Liver (tissue), 9 donors: ENCODE results near the gene RYR2. TPM values are rescaled to one million over a fixed set of nuclear protein-coding genes. Genes with fewer than 3 reads are reported as not detected.

Source experiments
- DNase-seq: peaks from one replicate; pipeline ENCODE4 v3.0.0-alpha.2; 2017; ENCODE audit warnings: low spot score
- H3K27ac ChIP-seq, 2 donors: one replicate each; pipeline ENCODE4 v1.7.0; 2013; ENCODE audit warnings: inconsistent platforms in 2 of 2, low read length in 2 of 2, control low read depth in 1 of 2, low read depth in 1 of 2, mild to moderate bottlenecking in 1 of 2
- H3K27me3 ChIP-seq, 4 donors: one replicate each; pipeline versions ENCODE4 v1.6.1 to v1.7.0; 2013; ENCODE audit warnings: low read length in 3 of 4, inconsistent platforms in 1 of 4, mild to moderate bottlenecking in 1 of 4, moderate library complexity in 1 of 4; ENCODE audit not compliant: control insufficient read depth in 4 of 4, insufficient read depth in 4 of 4
- H3K36me3 ChIP-seq, 4 donors: one replicate each; pipeline versions ENCODE4 v1.6.1 to v1.7.0; 2013; ENCODE audit warnings: low read length in 3 of 4, mild to moderate bottlenecking in 3 of 4, low read depth in 1 of 4, moderate library complexity in 1 of 4; ENCODE audit not compliant: control insufficient read depth in 4 of 4, insufficient read depth in 3 of 4
- H3K4me1 ChIP-seq, 4 donors: one replicate each; pipeline versions ENCODE4 v1.6.1 to v1.7.0; 2013; ENCODE audit warnings: low read length in 3 of 4, mild to moderate bottlenecking in 3 of 4, moderate library complexity in 1 of 4; ENCODE audit not compliant: control insufficient read depth in 4 of 4, insufficient read depth in 4 of 4
- H3K4me3 ChIP-seq, 3 donors: one replicate each; pipeline versions ENCODE4 v1.6.1 to v1.7.0; 2013; ENCODE audit warnings: low read length in 3 of 3, control low read depth in 1 of 3, low read depth in 1 of 3, mild to moderate bottlenecking in 1 of 3
- H3K9ac ChIP-seq, 2 donors: one replicate each; pipeline ENCODE4 v1.7.0; 2013; ENCODE audit warnings: low read length in 2 of 2, mild to moderate bottlenecking in 2 of 2, moderate library complexity in 2 of 2, control low read depth in 1 of 2, low read depth in 1 of 2
- H3K9me3 ChIP-seq, 4 donors: one replicate each; pipeline versions ENCODE4 v1.6.1 to v1.7.0; 2013; ENCODE audit warnings: low read length in 3 of 4; ENCODE audit not compliant: control insufficient read depth in 4 of 4
- FOXA1 ChIP-seq: IDR thresholded peaks from 2 replicates; pipeline ENCODE4 v1.6.1; 2016; ENCODE audit warnings: antibody characterized with exemption
- FOXA2 ChIP-seq: IDR thresholded peaks from 2 replicates; pipeline ENCODE4 v1.6.1; 2016; ENCODE audit warnings: antibody characterized with exemption
- GABPA ChIP-seq, 2 donors: IDR thresholded peaks in 1 of 2; conservative IDR thresholded peaks in 1 of 2; 2 replicates each; pipeline ENCODE4 v1.6.1; 2016; ENCODE audit warnings: antibody characterized with exemption in 2 of 2, mild to moderate bottlenecking in 1 of 2, moderate library complexity in 1 of 2
- HNF4G ChIP-seq: IDR thresholded peaks from 2 replicates; pipeline ENCODE4 v1.6.1; 2016; ENCODE audit warnings: antibody characterized with exemption
- JUND ChIP-seq, 2 donors: IDR thresholded peaks; 2 replicates each; pipeline ENCODE4 v1.6.1; 2016; ENCODE audit warnings: antibody characterized with exemption in 2 of 2
- NR2F2 ChIP-seq: IDR thresholded peaks from 2 replicates; pipeline ENCODE4 v1.6.1; 2016; ENCODE audit warnings: antibody characterized with exemption
- RAD21 ChIP-seq, 2 donors: IDR thresholded peaks; 2 replicates each; pipeline ENCODE4 v1.6.1; 2016; ENCODE audit warnings: antibody characterized with exemption in 2 of 2, mild to moderate bottlenecking in 2 of 2
- RXRA ChIP-seq, 2 donors: IDR thresholded peaks; 2 replicates each; pipeline ENCODE4 v1.6.1; 2017 to 2018; ENCODE audit warnings: antibody characterized with exemption in 2 of 2, mild to moderate bottlenecking in 1 of 2
- SP1 ChIP-seq: IDR thresholded peaks from 2 replicates; pipeline ENCODE4 v1.6.1; 2018; ENCODE audit warnings: antibody characterized with exemption, mild to moderate bottlenecking
- TAF1 ChIP-seq: conservative IDR thresholded peaks from 2 replicates; pipeline ENCODE4 v1.6.1; 2016; ENCODE audit warnings: antibody characterized with exemption, mild to moderate bottlenecking
- YY1 ChIP-seq: IDR thresholded peaks from 2 replicates; pipeline ENCODE4 v1.6.1; 2016; ENCODE audit warnings: antibody characterized with exemption, mild to moderate bottlenecking
- WGBS: extraction: QIAGEN DNeasy Blood & Tissue Kit; methylation state at CpG from one replicate; pipeline ENCODE4 v1.1.7; 2013; 5-methylcytosine and 5-hydroxymethylcytosine counted together
- polyA plus RNA-seq, 2 donors: library from polyadenylated mRNA; stranded (reverse) in 1 of 2; unstranded in 1 of 2; fragments of 200-250 nt in 1 of 2; fragments of >200 nt in 1 of 2; fragmentation: Nextera tagmentation in 1 of 2; extraction: Ambion mirVana in 1 of 2; gene quantifications; one replicate each; pipeline versions ENCODE4 v1.2.1 to v1.2.3, GENCODE V29; 2013 to 2015
- total RNA-seq, 2 donors: library from RNA; depleted of rRNA; stranded (reverse); fragments of >200 nt; gene quantifications; one replicate each; pipeline ENCODE4 v1.2.3, GENCODE V29; 2014
- TF ChIP-seq, protein P1 (sequence below): IDR thresholded peaks from 2 replicates; pipeline ENCODE4 v1.6.1; 2016; ENCODE audit warnings: antibody characterized with exemption
- TF ChIP-seq, protein P2 (sequence below): fragments of 150-350 bp; IDR thresholded peaks from 2 replicates; pipeline ENCODE4 v1.5.1; 2017; ENCODE audit warnings: improper control_type of control experiment, low read depth, low read length; ENCODE audit not compliant: missing input control
- TF ChIP-seq, protein P3 (sequence below): IDR thresholded peaks from 2 replicates; pipeline ENCODE4 v1.6.1; 2016; ENCODE audit warnings: antibody characterized with exemption, mild to moderate bottlenecking
- TF ChIP-seq, protein P4 (sequence below): IDR thresholded peaks from 2 replicates; pipeline ENCODE4 v1.6.1; 2016; ENCODE audit warnings: antibody characterized with exemption
- TF ChIP-seq, protein P5 (sequence below): IDR thresholded peaks from 2 replicates; pipeline ENCODE4 v1.6.1; 2016; ENCODE audit warnings: antibody characterized with exemption
- donor health status: healthy.
- donor health status: healthy.
- donor health status: healthy.
- donor health status: healthy.
- donor health status: healthy.

Gene RYR2
- total and polyA plus RNA-seq, 4 donors, result 0.06 to 0.75 (median 0.31) TPM

DNA sequence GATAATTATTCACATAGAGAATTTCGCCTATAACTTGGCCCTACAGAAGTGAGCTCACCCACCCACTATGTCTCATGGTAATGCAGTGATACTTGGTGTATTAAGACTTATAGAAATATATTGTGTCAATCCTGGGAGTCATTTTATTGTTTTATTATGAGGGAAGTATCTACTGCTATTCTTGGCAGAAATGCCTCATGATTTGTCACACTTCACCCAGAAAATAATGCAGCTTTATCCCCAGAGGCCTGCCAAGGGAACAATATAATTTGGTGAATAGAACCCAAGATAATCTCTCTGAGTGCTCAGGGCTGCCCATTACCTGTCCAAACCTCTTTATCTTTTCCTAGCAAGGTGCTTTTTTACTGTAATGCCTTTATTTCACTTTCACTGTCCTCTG, 750.7 kb downstream of the RYR2 start:
- Histone ChIP-seq H3K36me3 (no peaks in the 10 kb centered on the region), H3K9me3 (no peaks in the 10 kb centered on the region), H3K4me3 (no peak overlapping the region), H3K27me3 (no peaks in the 10 kb centered on the region), H3K27ac (no peak overlapping the region), H3K4me1 (peaks cover 0 to 2% (median 0%) of the 10 kb centered on the region in 4 donors), H3K9ac (no peak overlapping the region)
- TF ChIP-seq, protein P1, sequence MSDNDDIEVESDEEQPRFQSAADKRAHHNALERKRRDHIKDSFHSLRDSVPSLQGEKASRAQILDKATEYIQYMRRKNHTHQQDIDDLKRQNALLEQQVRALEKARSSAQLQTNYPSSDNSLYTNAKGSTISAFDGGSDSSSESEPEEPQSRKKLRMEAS, result no peak
- TF ChIP-seq RAD21 (IDR thresholded peaks at IDR 0.05), result no peak
- TF ChIP-seq FOXA2, result no peak
- TF ChIP-seq FOXA1, result no peak
- no peak for TF ChIP-seq TAF1
- no peak for TF ChIP-seq RXRA (IDR thresholded peaks at IDR 0.05)
- no peak for TF ChIP-seq GABPA (IDR thresholded peaks at IDR 0.05 in 1 of 2, conservative IDR thresholded peaks at IDR 0.05 in 1 of 2)
- TF ChIP-seq, protein P2, sequence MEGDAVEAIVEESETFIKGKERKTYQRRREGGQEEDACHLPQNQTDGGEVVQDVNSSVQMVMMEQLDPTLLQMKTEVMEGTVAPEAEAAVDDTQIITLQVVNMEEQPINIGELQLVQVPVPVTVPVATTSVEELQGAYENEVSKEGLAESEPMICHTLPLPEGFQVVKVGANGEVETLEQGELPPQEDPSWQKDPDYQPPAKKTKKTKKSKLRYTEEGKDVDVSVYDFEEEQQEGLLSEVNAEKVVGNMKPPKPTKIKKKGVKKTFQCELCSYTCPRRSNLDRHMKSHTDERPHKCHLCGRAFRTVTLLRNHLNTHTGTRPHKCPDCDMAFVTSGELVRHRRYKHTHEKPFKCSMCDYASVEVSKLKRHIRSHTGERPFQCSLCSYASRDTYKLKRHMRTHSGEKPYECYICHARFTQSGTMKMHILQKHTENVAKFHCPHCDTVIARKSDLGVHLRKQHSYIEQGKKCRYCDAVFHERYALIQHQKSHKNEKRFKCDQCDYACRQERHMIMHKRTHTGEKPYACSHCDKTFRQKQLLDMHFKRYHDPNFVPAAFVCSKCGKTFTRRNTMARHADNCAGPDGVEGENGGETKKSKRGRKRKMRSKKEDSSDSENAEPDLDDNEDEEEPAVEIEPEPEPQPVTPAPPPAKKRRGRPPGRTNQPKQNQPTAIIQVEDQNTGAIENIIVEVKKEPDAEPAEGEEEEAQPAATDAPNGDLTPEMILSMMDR, result no peak
- TF ChIP-seq, protein P3, sequence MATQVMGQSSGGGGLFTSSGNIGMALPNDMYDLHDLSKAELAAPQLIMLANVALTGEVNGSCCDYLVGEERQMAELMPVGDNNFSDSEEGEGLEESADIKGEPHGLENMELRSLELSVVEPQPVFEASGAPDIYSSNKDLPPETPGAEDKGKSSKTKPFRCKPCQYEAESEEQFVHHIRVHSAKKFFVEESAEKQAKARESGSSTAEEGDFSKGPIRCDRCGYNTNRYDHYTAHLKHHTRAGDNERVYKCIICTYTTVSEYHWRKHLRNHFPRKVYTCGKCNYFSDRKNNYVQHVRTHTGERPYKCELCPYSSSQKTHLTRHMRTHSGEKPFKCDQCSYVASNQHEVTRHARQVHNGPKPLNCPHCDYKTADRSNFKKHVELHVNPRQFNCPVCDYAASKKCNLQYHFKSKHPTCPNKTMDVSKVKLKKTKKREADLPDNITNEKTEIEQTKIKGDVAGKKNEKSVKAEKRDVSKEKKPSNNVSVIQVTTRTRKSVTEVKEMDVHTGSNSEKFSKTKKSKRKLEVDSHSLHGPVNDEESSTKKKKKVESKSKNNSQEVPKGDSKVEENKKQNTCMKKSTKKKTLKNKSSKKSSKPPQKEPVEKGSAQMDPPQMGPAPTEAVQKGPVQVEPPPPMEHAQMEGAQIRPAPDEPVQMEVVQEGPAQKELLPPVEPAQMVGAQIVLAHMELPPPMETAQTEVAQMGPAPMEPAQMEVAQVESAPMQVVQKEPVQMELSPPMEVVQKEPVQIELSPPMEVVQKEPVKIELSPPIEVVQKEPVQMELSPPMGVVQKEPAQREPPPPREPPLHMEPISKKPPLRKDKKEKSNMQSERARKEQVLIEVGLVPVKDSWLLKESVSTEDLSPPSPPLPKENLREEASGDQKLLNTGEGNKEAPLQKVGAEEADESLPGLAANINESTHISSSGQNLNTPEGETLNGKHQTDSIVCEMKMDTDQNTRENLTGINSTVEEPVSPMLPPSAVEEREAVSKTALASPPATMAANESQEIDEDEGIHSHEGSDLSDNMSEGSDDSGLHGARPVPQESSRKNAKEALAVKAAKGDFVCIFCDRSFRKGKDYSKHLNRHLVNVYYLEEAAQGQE, result no peak
- TF ChIP-seq JUND (IDR thresholded peaks at IDR 0.05), result no peak
- TF ChIP-seq, protein P4, sequence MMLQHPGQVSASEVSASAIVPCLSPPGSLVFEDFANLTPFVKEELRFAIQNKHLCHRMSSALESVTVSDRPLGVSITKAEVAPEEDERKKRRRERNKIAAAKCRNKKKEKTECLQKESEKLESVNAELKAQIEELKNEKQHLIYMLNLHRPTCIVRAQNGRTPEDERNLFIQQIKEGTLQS, result no peak
- TF ChIP-seq YY1, result no peak
- no peak for TF ChIP-seq HNF4G
- WGBS, result 84% methylated on average over 1 of the region's 1 CpG
- DNase-seq, result no peak

DNA sequence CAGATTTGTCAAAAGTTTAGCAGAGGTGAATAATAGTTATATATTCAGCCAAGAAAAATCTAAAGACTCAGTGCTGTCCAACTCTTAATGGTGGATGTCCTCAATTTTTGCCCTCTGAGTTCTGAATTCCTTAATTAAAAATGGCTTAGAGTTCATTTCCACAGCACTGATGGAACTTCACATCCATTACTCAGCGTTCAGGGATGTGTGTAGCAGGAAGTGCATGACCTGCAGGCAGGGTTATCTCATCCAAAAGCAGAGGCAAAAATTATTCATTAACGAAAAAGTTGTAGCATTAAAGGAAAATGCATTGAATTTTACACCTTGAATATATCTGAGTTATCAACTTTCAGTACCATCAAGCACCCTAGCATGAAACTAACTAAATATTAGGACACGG, 752.1 kb downstream of the RYR2 start:
- WGBS, result 12% methylated on average over 3 of the region's 3 CpGs
- DNase-seq, result no peak
- Histone ChIP-seq H3K9ac (no peak overlapping the region), H3K27me3 (no peaks in the 10 kb centered on the region), H3K4me3 (no peak overlapping the region), H3K27ac (no peak overlapping the region), H3K36me3 (no peaks in the 10 kb centered on the region), H3K4me1 (peaks cover 0 to 2% (median 0%) of the 10 kb centered on the region in 4 donors), H3K9me3 (no peaks in the 10 kb centered on the region)
- TF ChIP-seq RXRA (IDR thresholded peaks at IDR 0.05) (peak; percentile 22 to 69), YY1 (peak; percentile 42), SP1 (no peak), NR2F2 (peak; percentile 46), FOXA2 (no peak), GABPA (IDR thresholded peaks at IDR 0.05 in 1 of 2, conservative IDR thresholded peaks at IDR 0.05 in 1 of 2) (no peak), FOXA1 (no peak), TAF1 (no peak), RAD21 (IDR thresholded peaks at IDR 0.05) (peak in 1 of 2 donors; percentile 17)
- TF ChIP-seq, protein P1, result peak; percentile 28
- TF ChIP-seq, protein P5, sequence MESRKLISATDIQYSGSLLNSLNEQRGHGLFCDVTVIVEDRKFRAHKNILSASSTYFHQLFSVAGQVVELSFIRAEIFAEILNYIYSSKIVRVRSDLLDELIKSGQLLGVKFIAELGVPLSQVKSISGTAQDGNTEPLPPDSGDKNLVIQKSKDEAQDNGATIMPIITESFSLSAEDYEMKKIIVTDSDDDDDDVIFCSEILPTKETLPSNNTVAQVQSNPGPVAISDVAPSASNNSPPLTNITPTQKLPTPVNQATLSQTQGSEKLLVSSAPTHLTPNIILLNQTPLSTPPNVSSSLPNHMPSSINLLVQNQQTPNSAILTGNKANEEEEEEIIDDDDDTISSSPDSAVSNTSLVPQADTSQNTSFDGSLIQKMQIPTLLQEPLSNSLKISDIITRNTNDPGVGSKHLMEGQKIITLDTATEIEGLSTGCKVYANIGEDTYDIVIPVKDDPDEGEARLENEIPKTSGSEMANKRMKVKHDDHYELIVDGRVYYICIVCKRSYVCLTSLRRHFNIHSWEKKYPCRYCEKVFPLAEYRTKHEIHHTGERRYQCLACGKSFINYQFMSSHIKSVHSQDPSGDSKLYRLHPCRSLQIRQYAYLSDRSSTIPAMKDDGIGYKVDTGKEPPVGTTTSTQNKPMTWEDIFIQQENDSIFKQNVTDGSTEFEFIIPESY, result no peak
- TF ChIP-seq, protein P3, result peak; percentile 21
- TF ChIP-seq, protein P4, result no peak
- TF ChIP-seq, protein P2, result no peak
